22Rv1 (cell line): Measurements from ENCODE around the gene STUB1.

Experiments
- H3K27ac ChIP-seq: fragments of 450-650 bp; 2 replicates; pipeline ENCODE4 v1.5.1; 2017
- CTCF ChIP-seq: fragments of 450-650 bp; IDR thresholded peaks from 2 replicates; pipeline ENCODE4 v1.5.1; 2017; ENCODE audit warnings: mild to moderate bottlenecking
- ZFX ChIP-seq: fragments of 450-650 bp; IDR thresholded peaks from 2 replicates; pipeline ENCODE4 v1.6.1; 2017; ENCODE audit warnings: antibody characterized with exemption, borderline replicate concordance

Gene STUB1

GRCh38 chr16:727291-727977, 47.2 kb downstream of the STUB1 start:
- peak overlapping the region; percentile 99 for H3K27ac ChIP-seq
- TF ChIP-seq ZFX (no peak), CTCF (no peak)

GRCh38 chr16:728131-728889, 48.1 kb downstream of the STUB1 start:
- peak overlapping the region; percentile 99 for H3K27ac ChIP-seq

GRCh38 chr16:728890-729744, 48.9 kb downstream of the STUB1 start:
- H3K27ac ChIP-seq: peak overlapping the region; percentile 99
- TF ChIP-seq CTCF (no peak), ZFX (no peak)

More at GRCh38 chr16:728131-728889, 48.1 kb downstream of the STUB1 start:
- TF ChIP-seq ZFX (no peak), CTCF (no peak)

- TF ChIP-seq ZFX (no peak), CTCF (no peak)
- peak overlapping the region; percentile 99 for H3K27ac ChIP-seq
Observed at GRCh38 chr16:729768-730665, 49.8 kb downstream of the STUB1 start.

GRCh38 chr16:730666-731509, 50.7 kb downstream of the STUB1 start:
- TF ChIP-seq CTCF (no peak), ZFX (no peak)
- peak overlapping the region; percentile 99 for H3K27ac ChIP-seq

GRCh38 chr16:732332-732731, 52.1 kb downstream of the STUB1 start:
- TF ChIP-seq CTCF: no peak
- TF ChIP-seq ZFX: no peak
- H3K27ac ChIP-seq: peak overlapping the region; percentile 99
